Measurements from ENCODE around the gene SLC16A9.
"Not testable (repeated sequence)": the region's sequence is repeated elsewhere in the genome, so short reads cannot be mapped to it uniquely, and the experiment has no call there.

The SLC16A9 gene, protein sequence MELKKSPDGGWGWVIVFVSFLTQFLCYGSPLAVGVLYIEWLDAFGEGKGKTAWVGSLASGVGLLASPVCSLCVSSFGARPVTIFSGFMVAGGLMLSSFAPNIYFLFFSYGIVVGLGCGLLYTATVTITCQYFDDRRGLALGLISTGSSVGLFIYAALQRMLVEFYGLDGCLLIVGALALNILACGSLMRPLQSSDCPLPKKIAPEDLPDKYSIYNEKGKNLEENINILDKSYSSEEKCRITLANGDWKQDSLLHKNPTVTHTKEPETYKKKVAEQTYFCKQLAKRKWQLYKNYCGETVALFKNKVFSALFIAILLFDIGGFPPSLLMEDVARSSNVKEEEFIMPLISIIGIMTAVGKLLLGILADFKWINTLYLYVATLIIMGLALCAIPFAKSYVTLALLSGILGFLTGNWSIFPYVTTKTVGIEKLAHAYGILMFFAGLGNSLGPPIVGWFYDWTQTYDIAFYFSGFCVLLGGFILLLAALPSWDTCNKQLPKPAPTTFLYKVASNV

DNA sequence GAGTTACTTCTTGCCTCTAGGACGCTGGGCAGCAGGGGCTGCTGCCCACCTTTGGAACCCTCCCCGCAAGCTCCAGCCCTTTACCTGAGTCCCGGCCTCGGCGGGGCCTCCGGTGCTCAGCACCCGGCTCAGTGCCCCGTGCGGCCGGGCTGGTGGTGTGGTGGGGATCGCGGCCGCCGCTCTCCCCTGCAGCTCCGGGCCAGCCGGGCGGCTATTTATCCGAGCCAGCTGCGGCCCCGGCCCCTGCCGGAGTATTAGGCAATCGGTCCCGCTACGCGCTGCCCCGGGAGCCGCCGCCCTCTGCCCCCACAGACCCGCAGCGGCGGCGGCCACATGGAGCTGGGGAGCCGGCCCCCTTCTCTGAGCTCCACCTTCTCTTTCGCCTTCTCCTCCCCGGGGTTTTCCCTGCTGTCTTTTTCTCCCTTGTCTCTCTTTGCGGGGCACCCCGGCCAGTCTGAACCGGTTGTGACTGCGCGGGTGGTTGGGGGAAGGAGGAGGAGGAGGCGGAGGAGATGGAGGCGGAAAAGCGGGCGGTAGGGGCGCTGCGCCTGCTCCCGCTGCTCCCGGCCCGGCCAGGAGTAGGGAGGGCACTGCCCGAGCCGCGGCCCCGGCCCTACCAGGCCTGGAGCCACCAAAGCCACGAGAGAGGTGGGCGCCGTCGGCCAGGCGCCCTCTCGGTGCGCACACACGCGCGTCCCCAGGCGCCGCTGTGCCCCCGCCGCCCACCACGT lies at the start of gene SLC16A9:
Gene SLC16A9, minus strand, starts transcription at position 456 of the 731 bp plus-strand sequence. CDS start 25,559 bp downstream, outside the sequence.
- peak; percentile 67 for DNase-seq (ENCODE audit: low spot score)

DNA sequence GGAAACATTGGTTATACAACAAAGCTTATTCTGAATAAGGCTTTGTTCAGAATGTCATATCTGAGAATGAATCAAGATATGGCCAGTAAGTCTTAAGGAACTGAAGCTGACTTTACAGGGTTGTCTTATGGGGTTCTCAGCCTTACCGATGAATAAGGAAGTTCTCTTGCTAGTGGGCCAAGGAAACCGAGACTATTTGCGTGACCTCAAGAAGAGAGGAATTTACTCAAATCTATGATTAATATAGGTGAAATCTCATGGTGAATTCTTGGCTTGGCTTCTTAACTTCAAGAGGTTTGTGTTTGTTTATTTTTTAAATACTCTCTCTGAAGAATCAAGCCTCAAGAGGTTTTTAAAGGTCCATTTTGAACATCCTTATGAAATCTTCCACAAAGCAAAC lies 48.3 kb upstream of the SLC16A9 start:
- no peak for DNase-seq (ENCODE audit: low spot score)

DNA sequence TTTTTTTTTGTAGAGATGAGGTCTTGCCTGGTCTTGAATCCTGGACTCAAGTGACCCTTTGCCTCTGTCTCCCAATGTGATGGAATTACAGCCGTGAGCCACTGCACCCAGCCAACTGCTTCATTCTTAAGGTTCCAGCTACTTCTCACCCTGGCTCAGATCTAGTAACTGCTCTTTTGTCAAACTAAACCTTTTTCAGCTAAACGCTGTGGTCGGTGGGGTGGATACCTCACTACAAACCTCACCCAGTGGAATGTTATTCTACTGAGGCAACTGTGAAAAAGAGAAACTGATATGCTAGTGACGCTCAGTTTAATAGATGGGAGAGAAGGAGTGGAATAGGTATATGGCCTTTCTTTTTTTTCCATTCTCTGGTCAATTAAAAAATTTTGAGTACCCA lies 45.3 kb upstream of the SLC16A9 start:
- DNase-seq (ENCODE audit: low spot score): no peak

DNA sequence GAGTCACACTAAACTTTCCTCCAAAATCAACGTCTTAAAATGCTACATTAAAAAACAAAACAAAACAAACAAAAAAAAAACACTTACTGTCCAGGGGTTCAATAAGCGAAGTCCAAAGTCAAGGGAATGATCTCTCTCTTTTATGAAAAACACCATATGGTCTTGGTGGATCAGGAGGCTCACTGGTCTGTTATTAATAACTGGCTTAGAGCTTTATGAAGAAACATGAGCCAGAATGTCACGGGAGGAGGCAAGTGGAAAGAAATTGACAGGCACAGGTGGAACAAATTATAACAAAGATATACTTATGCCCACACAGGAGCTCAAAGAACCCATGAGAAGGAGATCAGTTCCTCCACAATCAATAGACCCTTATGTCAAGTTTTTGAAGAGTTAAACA lies 43.6 kb upstream of the SLC16A9 start, which contains the start of gene MRLN:
Gene MRLN, minus strand, starts transcription at position 189 of the 400 bp plus-strand sequence.
- no peak for DNase-seq (ENCODE audit: low spot score)

DNA sequence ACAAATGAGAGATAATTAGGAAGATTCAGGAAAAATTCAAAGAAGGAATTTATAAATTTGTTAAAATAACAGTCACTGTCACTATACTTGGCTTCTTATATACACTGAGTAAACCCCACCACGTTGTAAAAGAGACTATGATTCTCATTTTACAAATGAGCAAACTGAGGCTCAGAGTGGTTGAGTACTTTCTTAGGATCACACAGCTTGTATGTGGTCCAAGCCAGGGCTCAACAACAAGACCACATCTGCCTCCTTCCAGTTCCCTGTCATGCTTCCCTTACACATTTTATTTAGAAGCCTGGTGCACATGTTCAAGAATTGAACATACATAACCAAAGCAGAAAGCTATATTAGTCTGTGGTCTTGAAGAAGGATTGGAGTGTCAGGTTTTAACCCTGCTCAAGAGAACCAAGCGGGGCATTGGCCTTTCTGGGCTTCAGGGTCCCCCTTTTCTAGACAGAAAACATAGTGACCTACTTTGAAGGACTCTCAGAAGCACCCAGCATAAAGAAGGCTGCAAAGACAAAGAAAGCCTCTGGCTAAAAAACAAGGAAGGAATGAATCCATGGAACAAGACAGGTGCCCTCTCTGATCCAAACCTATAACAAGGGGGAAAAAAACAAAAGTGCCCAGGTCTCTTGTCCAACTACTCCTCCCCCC lies 42.8 kb upstream of the SLC16A9 start:
- DNase-seq (ENCODE audit: low spot score): no peak

DNA sequence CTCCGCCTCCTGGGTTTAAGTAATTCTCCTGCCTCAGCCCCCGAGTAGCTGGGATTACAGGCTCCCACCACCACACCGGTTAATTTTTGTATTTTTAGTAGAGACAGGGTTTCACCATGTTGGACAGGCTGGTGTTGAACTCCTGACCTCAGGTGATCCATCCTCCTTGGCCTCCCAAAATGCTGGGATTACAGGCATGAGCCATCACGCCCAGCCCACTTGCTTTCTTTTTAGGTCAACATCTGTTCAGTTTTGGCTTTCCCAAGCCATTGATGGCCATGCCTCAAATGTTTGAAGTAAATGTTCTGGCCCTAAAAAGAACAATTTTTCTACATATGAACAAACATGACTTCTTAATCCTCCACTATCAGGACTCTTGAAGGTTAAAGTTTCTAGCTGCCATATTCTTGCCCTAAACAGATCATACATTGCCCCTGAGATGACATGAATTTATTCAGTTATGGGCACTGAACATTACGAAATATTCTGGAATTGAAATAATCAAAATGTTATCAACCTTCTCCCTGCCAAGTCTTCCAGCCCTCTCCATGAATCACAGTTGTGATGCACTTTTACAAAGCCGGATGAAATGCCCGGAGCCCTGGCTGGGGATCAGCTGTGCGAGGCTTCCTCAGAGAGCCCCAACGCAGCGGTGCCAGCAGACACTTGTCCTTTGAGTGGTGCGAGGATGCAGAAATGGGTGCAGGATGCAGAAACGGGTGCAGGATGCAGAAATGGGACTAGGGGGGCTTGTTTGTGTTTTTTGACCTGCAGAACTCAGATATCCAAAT lies 40.7 kb upstream of the SLC16A9 start:
- DNase-seq (ENCODE audit: low spot score): no peak

DNA sequence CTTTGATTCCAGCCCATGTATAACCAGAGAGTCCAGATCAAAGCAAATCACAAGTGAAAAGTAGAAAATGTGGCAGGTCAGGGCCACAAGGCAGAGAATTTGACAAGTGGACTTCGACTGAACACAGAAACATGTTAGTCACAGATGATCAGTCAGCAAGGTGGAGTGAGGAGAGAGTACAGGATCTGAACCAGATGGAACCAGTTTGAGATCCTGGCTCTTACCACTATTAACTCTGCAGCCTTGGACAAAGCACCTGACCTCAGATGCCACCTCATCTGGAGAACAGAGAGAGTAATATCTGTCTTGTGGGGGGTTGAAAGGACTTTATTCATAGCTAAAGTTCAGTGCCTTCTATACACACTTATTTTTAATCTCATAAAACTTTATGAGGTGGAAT lies 39.2 kb upstream of the SLC16A9 start:
- no peak for DNase-seq (ENCODE audit: low spot score)

DNA sequence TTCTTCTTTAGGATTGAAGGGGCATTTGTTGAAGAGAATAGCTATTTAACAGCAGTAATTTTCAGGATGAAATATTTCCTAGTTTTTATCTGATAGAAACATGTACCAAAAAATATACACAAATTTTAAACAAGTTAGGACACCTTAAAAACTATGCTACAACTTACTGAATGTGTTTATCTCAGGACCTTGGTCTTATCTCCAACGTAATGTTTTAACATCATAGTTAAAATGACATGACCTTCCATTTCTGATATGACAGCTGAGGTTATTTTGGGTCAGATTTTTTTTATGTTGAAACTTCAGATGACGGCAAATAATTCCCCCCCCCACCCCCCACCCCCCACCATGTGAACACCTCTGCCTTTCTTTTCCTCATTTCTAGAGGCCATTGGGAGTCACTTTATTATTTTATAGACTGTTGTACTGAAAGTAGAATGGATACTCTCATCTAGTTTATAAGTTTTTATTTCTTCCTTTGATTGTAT lies 35.6 kb upstream of the SLC16A9 start:
- no peak for DNase-seq (ENCODE audit: low spot score)

DNA sequence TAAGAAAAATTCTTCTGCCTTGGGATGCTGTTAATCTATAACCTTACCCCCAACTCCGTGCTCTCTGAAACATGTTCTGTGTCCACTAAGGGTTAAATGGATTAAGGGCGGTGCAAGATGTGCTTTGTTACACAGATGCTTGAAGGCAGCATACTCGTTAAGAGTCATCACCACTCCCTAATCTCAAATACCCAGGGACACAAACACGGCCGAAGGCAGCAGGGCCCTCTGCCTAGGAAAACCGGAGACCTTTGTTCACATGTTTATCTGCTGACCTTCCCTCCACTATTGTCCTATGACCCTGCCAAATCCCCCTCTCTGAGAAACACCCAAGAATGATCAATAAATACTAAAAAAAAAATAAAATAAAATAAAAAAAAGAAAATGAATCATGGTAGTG lies 35.1 kb upstream of the SLC16A9 start:
- not testable (repeated sequence) for DNase-seq (ENCODE audit: low spot score)

DNA sequence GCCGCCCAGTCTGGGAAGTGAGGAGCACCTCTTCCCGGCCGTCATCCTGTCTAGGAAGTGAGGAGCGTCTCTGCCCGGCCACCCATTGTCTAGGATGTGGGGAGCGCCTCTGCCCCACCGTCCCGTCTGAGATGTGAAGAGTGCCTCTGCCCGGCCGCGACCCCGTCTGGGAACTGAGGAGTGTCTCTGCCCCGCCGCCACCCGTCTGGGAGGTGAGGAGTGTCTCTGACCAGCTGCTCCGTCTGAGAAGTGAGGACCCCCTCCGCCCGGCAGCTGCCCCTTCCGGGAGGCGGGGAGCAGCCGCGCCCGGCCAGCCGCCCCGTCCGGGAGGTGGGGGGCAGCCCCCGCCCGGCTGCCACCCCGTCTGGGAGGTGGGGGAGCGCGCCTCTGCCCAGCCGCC lies 34.5 kb upstream of the SLC16A9 start:
- not testable (repeated sequence) for DNase-seq (ENCODE audit: low spot score)

DNA sequence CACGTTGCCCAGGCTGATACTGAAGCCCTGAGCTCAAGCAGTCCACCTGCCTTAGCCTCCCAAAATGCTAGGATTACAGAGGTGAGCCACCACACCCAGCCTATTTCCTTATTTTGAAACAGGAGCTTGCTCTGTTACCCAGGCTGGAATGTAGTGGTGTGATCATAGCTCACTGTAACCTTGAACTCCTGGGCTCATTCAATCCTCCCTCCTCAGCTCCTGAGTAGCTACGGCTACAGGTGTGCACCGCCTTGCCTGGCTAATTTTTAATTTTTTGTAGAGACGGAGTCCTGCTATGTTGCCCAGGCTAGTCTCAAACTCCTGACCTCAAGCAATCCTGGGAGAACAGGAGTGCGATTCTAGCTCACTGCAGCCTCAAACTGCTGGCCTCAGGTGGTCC lies 31.9 kb upstream of the SLC16A9 start:
- no peak for DNase-seq (ENCODE audit: low spot score)

DNA sequence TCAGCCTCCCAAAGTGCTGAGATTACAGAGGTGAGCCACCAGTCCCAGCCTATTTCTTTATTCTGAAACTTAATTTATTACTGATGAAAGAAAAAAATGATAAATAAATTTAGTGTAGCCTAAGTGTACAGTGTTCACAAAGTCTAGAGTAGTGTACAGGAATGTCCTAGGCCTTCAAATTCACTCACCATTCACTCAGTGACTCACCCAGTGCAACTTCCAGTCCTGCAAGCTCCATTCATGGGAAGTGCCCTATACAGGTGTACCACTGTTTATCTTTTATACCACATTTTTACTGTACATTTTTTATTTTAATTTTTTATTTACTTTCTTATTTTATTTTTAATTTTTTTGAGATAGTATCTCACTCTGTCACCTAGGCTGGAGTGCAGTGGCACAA lies 31.4 kb upstream of the SLC16A9 start:
- no peak for DNase-seq (ENCODE audit: low spot score)

DNA sequence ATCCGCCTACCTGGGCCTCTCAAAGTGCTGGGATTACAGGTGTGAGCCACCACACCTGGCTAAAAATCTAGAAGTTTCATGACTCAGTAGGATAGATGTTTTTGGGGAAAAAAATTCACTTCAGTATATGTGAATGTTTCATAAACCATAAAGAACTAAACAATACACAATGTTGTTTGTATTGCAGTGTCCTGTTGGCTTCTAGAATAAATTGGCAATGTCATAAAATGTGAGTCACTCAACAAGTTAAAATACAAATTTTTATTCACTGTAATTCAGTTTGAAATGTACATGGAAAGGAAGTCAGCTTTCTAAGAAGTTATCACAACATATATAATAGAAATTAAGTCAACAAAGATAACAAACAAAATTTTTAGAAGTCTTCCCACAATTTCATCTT lies 27.1 kb upstream of the SLC16A9 start:
- DNase-seq (ENCODE audit: low spot score): no peak

DNA sequence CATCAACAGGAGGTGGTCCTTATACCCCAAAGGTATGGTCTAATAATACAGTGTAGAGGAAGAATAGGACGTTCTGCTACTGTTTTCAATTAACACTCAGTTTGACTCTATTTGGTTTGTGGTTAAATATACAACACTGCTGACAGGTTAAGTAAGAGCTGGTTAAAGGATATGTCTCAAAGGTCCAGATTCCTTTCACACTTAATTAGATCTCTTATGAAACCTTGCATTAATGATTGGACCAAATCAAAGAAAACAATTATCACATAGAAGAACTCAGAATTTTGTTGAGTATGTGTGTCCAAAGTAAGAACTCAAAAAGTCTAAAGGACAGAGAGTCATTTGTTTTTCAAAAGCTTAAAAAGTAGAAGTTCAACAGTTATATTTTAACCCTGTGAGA lies 25.6 kb upstream of the SLC16A9 start:
- no peak for DNase-seq (ENCODE audit: low spot score)

DNA sequence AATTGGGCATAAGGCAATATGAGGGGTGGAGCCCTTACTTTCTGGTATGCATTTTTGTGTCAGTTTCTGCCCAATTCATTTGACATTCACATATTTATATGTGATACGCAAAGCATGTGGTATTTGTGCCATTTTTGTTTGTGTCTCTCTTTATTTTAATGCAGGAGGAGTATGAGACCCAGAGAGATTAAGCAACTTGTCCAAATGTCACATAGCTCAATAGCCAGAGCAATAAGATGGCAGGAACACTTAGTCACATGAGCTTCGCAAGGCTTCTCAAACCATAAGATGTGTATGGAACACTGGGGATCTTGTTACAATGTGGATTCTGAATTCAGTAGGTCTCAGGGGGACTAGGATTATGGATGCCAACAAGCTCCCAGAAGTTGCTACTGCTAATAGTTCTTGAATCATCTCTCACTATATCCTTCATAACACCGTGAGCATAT lies 24.4 kb upstream of the SLC16A9 start:
- no peak for DNase-seq (ENCODE audit: low spot score)

DNA sequence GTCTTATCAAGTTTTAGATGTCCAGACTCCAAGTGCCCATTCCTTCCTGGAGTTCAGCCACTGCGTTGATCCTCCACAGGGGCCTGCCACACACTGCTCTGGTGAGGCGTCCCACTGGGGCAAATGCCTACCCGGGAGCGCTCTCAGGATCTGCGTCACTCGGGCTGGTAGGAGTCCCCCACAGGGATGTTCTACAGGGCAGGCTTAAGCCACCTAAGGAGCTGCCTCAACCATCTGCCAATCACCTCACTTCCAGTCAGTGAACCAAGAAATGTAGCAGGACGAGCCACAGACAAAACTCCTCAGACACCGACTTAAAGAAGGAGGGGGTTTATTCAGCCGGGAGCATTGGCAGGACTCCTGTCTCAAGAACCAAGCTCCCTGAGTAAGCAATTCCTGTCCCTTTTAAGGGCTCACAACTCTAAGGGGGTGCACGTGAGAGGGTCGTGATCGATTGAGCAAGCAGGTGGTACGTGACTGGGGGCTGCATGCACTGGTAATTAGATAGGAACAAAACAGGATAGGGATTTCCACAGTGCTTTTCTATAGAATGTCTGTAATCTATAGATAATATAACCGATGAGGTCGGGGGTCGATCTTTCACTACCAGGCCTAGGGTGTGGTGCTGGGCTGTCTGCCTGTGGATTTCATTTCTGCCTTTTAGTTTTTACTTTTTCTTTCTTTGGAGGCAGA lies 23.8 kb upstream of the SLC16A9 start:
- DNase-seq (ENCODE audit: low spot score): not testable (repeated sequence)

DNA sequence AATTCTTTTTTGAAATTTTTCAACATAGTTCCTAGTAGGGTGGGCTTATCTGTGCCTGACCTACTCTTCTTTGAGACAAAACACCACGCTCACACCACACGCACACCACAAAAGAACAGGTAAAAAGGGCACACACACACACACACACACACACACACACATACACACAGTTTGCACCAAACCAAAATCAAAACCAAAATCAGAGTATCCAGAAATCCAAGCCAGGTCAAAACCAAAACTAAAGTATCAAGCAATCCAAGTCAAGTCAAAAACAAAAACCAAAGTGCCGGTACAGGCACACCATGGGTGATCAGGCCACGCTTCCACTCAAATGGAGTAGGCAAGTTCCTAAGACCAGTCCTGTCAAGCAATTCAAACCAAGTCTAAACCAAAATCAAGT lies 23.2 kb upstream of the SLC16A9 start:
- DNase-seq (ENCODE audit: low spot score): not testable (repeated sequence)

DNA sequence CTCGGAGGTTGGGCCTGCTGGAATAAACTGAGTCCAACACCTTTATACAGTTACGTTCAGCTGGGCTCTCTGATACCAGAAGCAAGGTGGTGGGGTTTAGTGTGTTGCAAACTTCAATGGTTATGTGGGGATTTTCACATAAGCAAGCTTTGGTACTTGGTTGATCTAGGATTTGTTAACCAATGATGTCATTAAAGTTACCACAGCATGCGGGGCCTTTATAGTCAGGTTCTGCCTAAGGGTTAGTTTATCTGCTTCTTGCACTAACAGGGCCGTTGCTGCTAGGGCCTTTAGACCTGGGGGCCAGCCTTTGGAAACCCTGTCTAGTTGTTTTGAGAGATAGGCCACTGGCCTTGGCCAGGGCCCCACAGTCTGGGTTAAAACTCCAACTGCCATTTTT lies 19.5 kb upstream of the SLC16A9 start:
- not testable (repeated sequence) for DNase-seq (ENCODE audit: low spot score)

DNA sequence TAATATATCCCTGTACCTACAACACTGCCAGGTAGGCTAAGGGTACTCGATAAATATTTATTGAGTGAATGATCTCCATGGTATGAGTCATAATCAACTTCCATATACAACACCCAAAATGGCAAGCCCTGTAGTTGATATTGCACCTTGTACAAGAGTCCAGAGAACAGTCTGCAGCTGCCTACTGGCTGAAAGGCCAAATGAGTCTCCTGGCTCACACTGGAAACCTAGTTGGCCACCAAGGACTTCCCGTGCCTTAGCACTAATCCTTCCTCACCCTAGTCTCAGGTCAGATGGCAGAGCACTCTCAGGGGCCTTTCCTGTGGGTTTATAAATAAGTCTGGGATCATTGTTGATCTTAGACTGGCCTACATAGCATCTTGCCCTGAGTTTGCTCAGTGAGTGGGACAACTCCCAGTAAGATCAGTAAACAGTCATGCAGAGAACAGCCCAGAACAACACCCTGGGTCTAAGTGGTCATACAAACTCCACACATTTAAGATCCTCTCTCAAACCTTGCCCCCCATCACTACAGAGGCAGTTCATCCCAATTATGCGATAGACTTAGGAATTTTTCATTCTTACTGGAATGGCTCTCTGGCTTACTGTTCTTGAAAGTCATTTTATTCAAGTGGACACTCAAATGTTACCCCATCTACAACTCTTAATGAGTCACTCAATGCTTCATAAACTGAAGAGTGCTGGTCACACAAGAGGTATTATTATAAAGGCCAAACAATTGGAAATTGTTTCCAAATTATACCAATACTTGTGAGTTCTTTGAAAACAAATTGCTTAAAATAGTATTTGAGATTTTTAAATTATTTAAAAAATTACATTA lies 14.7 kb upstream of the SLC16A9 start:
- DNase-seq (ENCODE audit: low spot score): no peak

DNA sequence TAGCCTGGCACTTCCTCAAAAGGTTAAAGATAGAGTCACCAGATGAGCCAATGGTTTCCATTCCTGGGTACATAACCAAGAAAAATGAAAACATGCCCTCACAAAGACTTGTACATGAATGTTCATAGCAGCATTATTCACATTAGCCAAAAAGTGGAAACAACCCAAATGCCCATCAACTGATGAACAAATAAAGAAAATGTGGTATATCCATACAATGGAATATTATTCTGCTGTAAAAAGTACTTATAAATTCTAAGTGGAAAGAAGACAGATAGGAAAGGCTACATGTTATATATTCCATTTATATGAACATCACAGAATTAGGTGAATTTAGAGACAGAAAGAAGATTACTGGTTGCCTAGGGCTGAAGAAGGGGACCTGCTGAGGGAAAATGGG lies 10.7 kb upstream of the SLC16A9 start:
- DNase-seq (ENCODE audit: low spot score): no peak
